Activated CD4-positive, alpha-beta T cell treated with anti-CD3 and anti-CD28 coated beads, Interleukin-2, amount 10 ng/mL, durations not matched to agents 24 days and 14 days (primary cell): ENCODE measurements around the gene KLK2. TPM values are rescaled to one million over a fixed set of nuclear protein-coding genes. Genes with fewer than 3 reads are reported as not detected.
A peak's percentile ranks its signal among the peaks of the same experiment; 100 is the strongest.
"Not testable (repeated sequence)": the region's sequence is repeated elsewhere in the genome, so short reads cannot be mapped to it uniquely, and the experiment has no call there.

Experiments used
- DNase-seq: peaks from one replicate; pipeline ENCODE4 v3.0.0; 2022
- H3K27ac Mint-ChIP-seq: one replicate; pipeline ENCODE4 v1.8.0; 2022; ENCODE audit warnings: mild to moderate bottlenecking, mixed read lengths
- H3K27me3 Mint-ChIP-seq: one replicate; pipeline ENCODE4 v1.8.0; 2022; ENCODE audit warnings: mixed read lengths
- H3K36me3 Mint-ChIP-seq: one replicate; pipeline ENCODE4 v1.8.0; 2022; ENCODE audit warnings: low read depth, mild to moderate bottlenecking, mixed read lengths
- H3K4me1 Mint-ChIP-seq: one replicate; pipeline ENCODE4 v1.8.0; 2021; ENCODE audit warnings: mixed read lengths
- H3K4me3 Mint-ChIP-seq: one replicate; pipeline ENCODE4 v1.8.0; 2022; ENCODE audit warnings: mild to moderate bottlenecking, moderate library complexity, mixed read lengths
- H3K9me3 Mint-ChIP-seq: one replicate; pipeline ENCODE4 v1.8.0; 2021; ENCODE audit warnings: mixed read lengths
- intact Hi-C: fragments of 100-400 bp; cut with micrococcal nuclease; formaldehyde crosslinking; loops from one replicate; pipeline ENCODE4 v1.15.1; 2023
- total RNA-seq: library from RNA; stranded (reverse); gene quantifications from 2 replicates; pipeline ENCODE4 v1.2.3, GENCODE V29; 2022

The KLK2 gene
- total RNA-seq, 1 donor from 2014 or later, result 0.75 TPM

GRCh38 chr19:50893047-50893736 lies 20.0 kb downstream of the KLK2 start:
- H3K4me1 Mint-ChIP-seq, result peaks cover 6% of the 10 kb centered on the region
- intact Hi-C loops, result no loop called here
- H3K36me3 Mint-ChIP-seq, result no peaks in the 10 kb centered on the region
- peaks cover 4% of the 10 kb centered on the region for H3K27me3 Mint-ChIP-seq
- DNase-seq, result no peak
- H3K9me3 Mint-ChIP-seq, result peaks cover 6% of the 10 kb centered on the region
- no peak overlapping the region for H3K4me3 Mint-ChIP-seq
- no peak overlapping the region for H3K27ac Mint-ChIP-seq

- Mint-ChIP-seq H3K27ac (no peak overlapping the region), H3K4me1 (peaks cover 6% of the 10 kb centered on the region), H3K9me3 (peaks cover 6% of the 10 kb centered on the region), H3K4me3 (no peak overlapping the region), H3K36me3 (no peaks in the 10 kb centered on the region), H3K27me3 (peaks cover 3% of the 10 kb centered on the region)
- DNase-seq, result no peak
- intact Hi-C loops, result no loop called here
Measured at GRCh38 chr19:50894478-50895356, 21.5 kb downstream of the KLK2 start.

- DNase-seq, H3K4me1 Mint-ChIP-seq, H3K27me3 Mint-ChIP-seq, H3K27ac Mint-ChIP-seq, H3K36me3 Mint-ChIP-seq, intact Hi-C loops, H3K9me3 Mint-ChIP-seq, H3K4me3 Mint-ChIP-seq: not testable (repeated sequence)
Measured at GRCh38 chr19:50896089-50896590, 22.9 kb downstream of the KLK2 start.

- no peaks in the 10 kb centered on the region for H3K36me3 Mint-ChIP-seq
- DNase-seq, result peak; percentile 63
- intact Hi-C loops, result no loop called here
- H3K9me3 Mint-ChIP-seq, result peaks cover 6% of the 10 kb centered on the region
- no peak overlapping the region for H3K27ac Mint-ChIP-seq
- H3K4me3 Mint-ChIP-seq, result no peak overlapping the region
- H3K4me1 Mint-ChIP-seq, result peaks cover 4% of the 10 kb centered on the region
- H3K27me3 Mint-ChIP-seq, result peaks cover 4% of the 10 kb centered on the region
Measured at GRCh38 chr19:50896591-50897190, 23.5 kb downstream of the KLK2 start.

GRCh38 chr19:50897191-50897607 lies 24.0 kb downstream of the KLK2 start:
- Mint-ChIP-seq H3K9me3 (peaks cover 6% of the 10 kb centered on the region), H3K36me3 (no peaks in the 10 kb centered on the region), H3K27ac (no peak overlapping the region), H3K4me1 (peaks cover 4% of the 10 kb centered on the region), H3K4me3 (no peak overlapping the region), H3K27me3 (peaks cover 4% of the 10 kb centered on the region)
- no peak for DNase-seq
- intact Hi-C loops, result no loop called here

- peaks cover 6% of the 10 kb centered on the region for H3K9me3 Mint-ChIP-seq
- DNase-seq, result no peak
- no peak overlapping the region for H3K4me3 Mint-ChIP-seq
- no peaks in the 10 kb centered on the region for H3K36me3 Mint-ChIP-seq
- peaks cover 4% of the 10 kb centered on the region for H3K4me1 Mint-ChIP-seq
- no peak overlapping the region for H3K27ac Mint-ChIP-seq
- intact Hi-C loops, result no loop called here
- peaks cover 4% of the 10 kb centered on the region for H3K27me3 Mint-ChIP-seq
Measured at GRCh38 chr19:50897612-50898011, 24.4 kb downstream of the KLK2 start.

GRCh38 chr19:50898018-50898417 lies 24.8 kb downstream of the KLK2 start:
- intact Hi-C loops, result no loop called here
- H3K27ac Mint-ChIP-seq, result no peak overlapping the region
- H3K27me3 Mint-ChIP-seq, result peaks cover 4% of the 10 kb centered on the region
- no peaks in the 10 kb centered on the region for H3K36me3 Mint-ChIP-seq
- no peak for DNase-seq
- H3K4me3 Mint-ChIP-seq, result no peak overlapping the region
- peaks cover 4% of the 10 kb centered on the region for H3K4me1 Mint-ChIP-seq
- peaks cover 6% of the 10 kb centered on the region for H3K9me3 Mint-ChIP-seq

GRCh38 chr19:50899569-50899968 lies 26.3 kb downstream of the KLK2 start:
- H3K36me3 Mint-ChIP-seq, result no peaks in the 10 kb centered on the region
- peaks cover under 1% of the 10 kb centered on the region for H3K9me3 Mint-ChIP-seq
- H3K4me3 Mint-ChIP-seq, result no peak overlapping the region
- intact Hi-C loops, result no loop called here
- no peak for DNase-seq
- H3K27ac Mint-ChIP-seq, result no peak overlapping the region
- H3K27me3 Mint-ChIP-seq, result peaks cover 4% of the 10 kb centered on the region
- H3K4me1 Mint-ChIP-seq, result peaks cover 4% of the 10 kb centered on the region

GRCh38 chr19:50902640-50903039 lies 29.4 kb downstream of the KLK2 start:
- no peaks in the 10 kb centered on the region for H3K9me3 Mint-ChIP-seq
- no peak overlapping the region for H3K4me3 Mint-ChIP-seq
- no peaks in the 10 kb centered on the region for H3K36me3 Mint-ChIP-seq
- no peaks in the 10 kb centered on the region for H3K4me1 Mint-ChIP-seq
- no peak overlapping the region for H3K27ac Mint-ChIP-seq
- H3K27me3 Mint-ChIP-seq, result peaks cover 6% of the 10 kb centered on the region
- intact Hi-C loops, result no loop called here
- DNase-seq, result no peak

- peaks cover 2% of the 10 kb centered on the region for H3K4me1 Mint-ChIP-seq
- H3K4me3 Mint-ChIP-seq, result no peak overlapping the region
- H3K27ac Mint-ChIP-seq, result no peak overlapping the region
- no peaks in the 10 kb centered on the region for H3K9me3 Mint-ChIP-seq
- H3K27me3 Mint-ChIP-seq, result peaks cover 32% of the 10 kb centered on the region
- H3K36me3 Mint-ChIP-seq, result no peaks in the 10 kb centered on the region
- DNase-seq, result peak; percentile 79
- intact Hi-C loops, result loop anchor here (1.0 kb wide), 1 partner anchor 16 kb away; no protein-coding TSS in a partner anchor
Measured at GRCh38 chr19:50906217-50906616, 33.0 kb downstream of the KLK2 start.

- Mint-ChIP-seq H3K27me3 (peaks cover 32% of the 10 kb centered on the region), H3K36me3 (no peaks in the 10 kb centered on the region), H3K9me3 (no peaks in the 10 kb centered on the region), H3K27ac (no peak overlapping the region), H3K4me1 (peaks cover 2% of the 10 kb centered on the region), H3K4me3 (no peak overlapping the region)
- no peak for DNase-seq
- intact Hi-C loops, result no loop called here
Measured at GRCh38 chr19:50908336-50908735, 35.1 kb downstream of the KLK2 start.

- Mint-ChIP-seq H3K4me3 (peak overlapping the region; percentile 51), H3K27me3 (peaks cover 32% of the 10 kb centered on the region)
- intact Hi-C loops, result no loop called here
Measured at GRCh38 chr19:50909240-50910070, 36.2 kb downstream of the KLK2 start.

GRCh38 chr19:50910722-50911121 lies 37.5 kb downstream of the KLK2 start:
- intact Hi-C loops, result no loop called here
- no peak overlapping the region for H3K4me3 Mint-ChIP-seq
- no peak overlapping the region for H3K27ac Mint-ChIP-seq
- peaks cover 32% of the 10 kb centered on the region for H3K27me3 Mint-ChIP-seq
- no peak for DNase-seq
- H3K9me3 Mint-ChIP-seq, result no peaks in the 10 kb centered on the region
- H3K4me1 Mint-ChIP-seq, result peaks cover 2% of the 10 kb centered on the region
- H3K36me3 Mint-ChIP-seq, result no peaks in the 10 kb centered on the region

More at GRCh38 chr19:50909240-50910070, 36.2 kb downstream of the KLK2 start:
- Mint-ChIP-seq H3K9me3 (no peaks in the 10 kb centered on the region), H3K4me1 (peaks cover 2% of the 10 kb centered on the region), H3K36me3 (no peaks in the 10 kb centered on the region), H3K27ac (no peak overlapping the region)
- peak; percentile 83 for DNase-seq
